ENCODE results near the gene UGDH. TPM values are rescaled to one million over a fixed set of nuclear protein-coding genes. Genes with fewer than 3 reads are reported as not detected.

Gene UGDH
- total and polyA plus RNA-seq, 10 of the 15 experiments (the other 5 are each of a cell fraction or from before 2014, with no cell fraction given) = 11.1 to 60.3 (median 26.8) TPM

- TF ChIP-seq, protein P1, sequence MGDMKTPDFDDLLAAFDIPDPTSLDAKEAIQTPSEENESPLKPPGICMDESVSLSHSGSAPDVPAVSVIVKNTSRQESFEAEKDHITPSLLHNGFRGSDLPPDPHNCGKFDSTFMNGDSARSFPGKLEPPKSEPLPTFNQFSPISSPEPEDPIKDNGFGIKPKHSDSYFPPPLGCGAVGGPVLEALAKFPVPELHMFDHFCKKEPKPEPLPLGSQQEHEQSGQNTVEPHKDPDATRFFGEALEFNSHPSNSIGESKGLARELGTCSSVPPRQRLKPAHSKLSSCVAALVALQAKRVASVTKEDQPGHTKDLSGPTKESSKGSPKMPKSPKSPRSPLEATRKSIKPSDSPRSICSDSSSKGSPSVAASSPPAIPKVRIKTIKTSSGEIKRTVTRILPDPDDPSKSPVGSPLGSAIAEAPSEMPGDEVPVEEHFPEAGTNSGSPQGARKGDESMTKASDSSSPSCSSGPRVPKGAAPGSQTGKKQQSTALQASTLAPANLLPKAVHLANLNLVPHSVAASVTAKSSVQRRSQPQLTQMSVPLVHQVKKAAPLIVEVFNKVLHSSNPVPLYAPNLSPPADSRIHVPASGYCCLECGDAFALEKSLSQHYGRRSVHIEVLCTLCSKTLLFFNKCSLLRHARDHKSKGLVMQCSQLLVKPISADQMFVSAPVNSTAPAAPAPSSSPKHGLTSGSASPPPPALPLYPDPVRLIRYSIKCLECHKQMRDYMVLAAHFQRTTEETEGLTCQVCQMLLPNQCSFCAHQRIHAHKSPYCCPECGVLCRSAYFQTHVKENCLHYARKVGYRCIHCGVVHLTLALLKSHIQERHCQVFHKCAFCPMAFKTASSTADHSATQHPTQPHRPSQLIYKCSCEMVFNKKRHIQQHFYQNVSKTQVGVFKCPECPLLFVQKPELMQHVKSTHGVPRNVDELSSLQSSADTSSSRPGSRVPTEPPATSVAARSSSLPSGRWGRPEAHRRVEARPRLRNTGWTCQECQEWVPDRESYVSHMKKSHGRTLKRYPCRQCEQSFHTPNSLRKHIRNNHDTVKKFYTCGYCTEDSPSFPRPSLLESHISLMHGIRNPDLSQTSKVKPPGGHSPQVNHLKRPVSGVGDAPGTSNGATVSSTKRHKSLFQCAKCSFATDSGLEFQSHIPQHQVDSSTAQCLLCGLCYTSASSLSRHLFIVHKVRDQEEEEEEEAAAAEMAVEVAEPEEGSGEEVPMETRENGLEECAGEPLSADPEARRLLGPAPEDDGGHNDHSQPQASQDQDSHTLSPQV (IDR thresholded peaks at IDR 0.05) = no peak
- TF ChIP-seq YY1 (IDR thresholded peaks at IDR 0.05; ENCODE audit: low read depth, low read length) (no peak), POLR2AphosphoS5 (IDR thresholded peaks at IDR 0.05; ENCODE audit: low read length) (no peak), RFX5 (IDR thresholded peaks at IDR 0.05; ENCODE audit: low read depth, low read length) (no peak)
Observed at GRCh38 chr4:39495446-39496213, 31.6 kb downstream of the UGDH start (continued).

- in situ Hi-C loops (cut with MboI) (no loop called here), intact Hi-C loops (cut with micrococcal nuclease; ENCODE audit: unreplicated experiment) (no loop called here)
- H3K9me3 ChIP-seq (replicated peaks; ENCODE audit: control insufficient read depth, insufficient read depth, low read length) = no peaks in the 10 kb centered on the region
- 83% methylated on average over 1 of the region's 1 CpG for WGBS (ENCODE audit: insufficient coverage, insufficient replicate concordance, low lambda C conversion rate, missing lambda C conversion rate)
- FAIRE-seq (no peak), DNase-seq (ENCODE audit: low read depth, low spot score) (no peak), ATAC-seq (no peak)
- H2AFZ ChIP-seq (ENCODE audit: control insufficient read depth, low read depth, low read length) = no peak overlapping the region
- H3K27me3 ChIP-seq (replicated peaks in 1 of 2; ENCODE audit: control insufficient read depth in 2 of 2, insufficient read depth in 2 of 2, low read length in 1 of 2) = no peaks in the 10 kb centered on the region
- no peak overlapping the region for H3K4me2 ChIP-seq (ENCODE audit: control insufficient read depth, insufficient read depth)
- ChIA-PET RAD21 (ENCODE audit: unreplicated experiment) (no interaction called here), POLR2A (no interaction called here), SMC1A (ENCODE audit: uncharacterized antibody, unreplicated experiment) (interaction anchor here (0.6 to 1.3 kb wide), 2 partner anchors 25 to 115 kb away, joined by 3 read pairs; no protein-coding TSS in a partner anchor), CTCF (no interaction called here)
- H3K79me2 ChIP-seq (ENCODE audit: control insufficient read depth, insufficient read depth, low read length) = no peaks in the 10 kb centered on the region
- no peak overlapping the region for H3K27ac ChIP-seq (ENCODE audit: control insufficient read depth, insufficient read depth)
- H3K4me3 ChIP-seq = no peak overlapping the region
- no peak overlapping the region for H3K9ac ChIP-seq (ENCODE audit: control insufficient read depth, insufficient read depth, low read length)
- no peaks in the 10 kb centered on the region for H4K20me1 ChIP-seq (ENCODE audit: control insufficient read depth, insufficient read depth)
- no peaks in the 10 kb centered on the region for H3K4me1 ChIP-seq (ENCODE audit: control insufficient read depth, insufficient read depth, low read length)
- BruUV-seq (replicated peaks) = no TSS peak
- no peaks in the 10 kb centered on the region for H3K36me3 ChIP-seq (ENCODE audit: control insufficient read depth in 2 of 2, insufficient read depth in 2 of 2, low read length in 1 of 2)
- TF ChIP-seq USF1 (IDR thresholded peaks at IDR 0.05; ENCODE audit: borderline replicate concordance, extremely low read length, insufficient read depth, low read depth, low read length) (no peak), NFIC (IDR thresholded peaks at IDR 0.05; ENCODE audit: low read depth, low read length) (no peak), E2F8 (IDR thresholded peaks at IDR 0.05; ENCODE audit: low read depth, partially characterized antibody) (no peak), ZNF384 (IDR thresholded peaks at IDR 0.05; ENCODE audit: borderline replicate concordance, low read depth, low read length) (no peak)
- TF ChIP-seq, protein P2, sequence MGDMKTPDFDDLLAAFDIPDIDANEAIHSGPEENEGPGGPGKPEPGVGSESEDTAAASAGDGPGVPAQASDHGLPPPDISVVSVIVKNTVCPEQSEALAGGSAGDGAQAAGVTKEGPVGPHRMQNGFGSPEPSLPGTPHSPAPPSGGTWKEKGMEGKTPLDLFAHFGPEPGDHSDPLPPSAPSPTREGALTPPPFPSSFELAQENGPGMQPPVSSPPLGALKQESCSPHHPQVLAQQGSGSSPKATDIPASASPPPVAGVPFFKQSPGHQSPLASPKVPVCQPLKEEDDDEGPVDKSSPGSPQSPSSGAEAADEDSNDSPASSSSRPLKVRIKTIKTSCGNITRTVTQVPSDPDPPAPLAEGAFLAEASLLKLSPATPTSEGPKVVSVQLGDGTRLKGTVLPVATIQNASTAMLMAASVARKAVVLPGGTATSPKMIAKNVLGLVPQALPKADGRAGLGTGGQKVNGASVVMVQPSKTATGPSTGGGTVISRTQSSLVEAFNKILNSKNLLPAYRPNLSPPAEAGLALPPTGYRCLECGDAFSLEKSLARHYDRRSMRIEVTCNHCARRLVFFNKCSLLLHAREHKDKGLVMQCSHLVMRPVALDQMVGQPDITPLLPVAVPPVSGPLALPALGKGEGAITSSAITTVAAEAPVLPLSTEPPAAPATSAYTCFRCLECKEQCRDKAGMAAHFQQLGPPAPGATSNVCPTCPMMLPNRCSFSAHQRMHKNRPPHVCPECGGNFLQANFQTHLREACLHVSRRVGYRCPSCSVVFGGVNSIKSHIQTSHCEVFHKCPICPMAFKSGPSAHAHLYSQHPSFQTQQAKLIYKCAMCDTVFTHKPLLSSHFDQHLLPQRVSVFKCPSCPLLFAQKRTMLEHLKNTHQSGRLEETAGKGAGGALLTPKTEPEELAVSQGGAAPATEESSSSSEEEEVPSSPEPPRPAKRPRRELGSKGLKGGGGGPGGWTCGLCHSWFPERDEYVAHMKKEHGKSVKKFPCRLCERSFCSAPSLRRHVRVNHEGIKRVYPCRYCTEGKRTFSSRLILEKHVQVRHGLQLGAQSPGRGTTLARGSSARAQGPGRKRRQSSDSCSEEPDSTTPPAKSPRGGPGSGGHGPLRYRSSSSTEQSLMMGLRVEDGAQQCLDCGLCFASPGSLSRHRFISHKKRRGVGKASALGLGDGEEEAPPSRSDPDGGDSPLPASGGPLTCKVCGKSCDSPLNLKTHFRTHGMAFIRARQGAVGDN (IDR thresholded peaks at IDR 0.05) = no peak
Observed at GRCh38 chr4:39494354-39494753, 32.9 kb downstream of the UGDH start.

Data from GM12878 (cell line).